ENCODE data around the gene PROM1. TPM values are rescaled to one million over a fixed set of nuclear protein-coding genes. Genes with fewer than 3 reads are reported as not detected.

Gene PROM1
- polyA plus RNA-seq, 2 of the 4 experiments (the other 2 are of a cell fraction), result 0.03 to 0.14 TPM

DNA sequence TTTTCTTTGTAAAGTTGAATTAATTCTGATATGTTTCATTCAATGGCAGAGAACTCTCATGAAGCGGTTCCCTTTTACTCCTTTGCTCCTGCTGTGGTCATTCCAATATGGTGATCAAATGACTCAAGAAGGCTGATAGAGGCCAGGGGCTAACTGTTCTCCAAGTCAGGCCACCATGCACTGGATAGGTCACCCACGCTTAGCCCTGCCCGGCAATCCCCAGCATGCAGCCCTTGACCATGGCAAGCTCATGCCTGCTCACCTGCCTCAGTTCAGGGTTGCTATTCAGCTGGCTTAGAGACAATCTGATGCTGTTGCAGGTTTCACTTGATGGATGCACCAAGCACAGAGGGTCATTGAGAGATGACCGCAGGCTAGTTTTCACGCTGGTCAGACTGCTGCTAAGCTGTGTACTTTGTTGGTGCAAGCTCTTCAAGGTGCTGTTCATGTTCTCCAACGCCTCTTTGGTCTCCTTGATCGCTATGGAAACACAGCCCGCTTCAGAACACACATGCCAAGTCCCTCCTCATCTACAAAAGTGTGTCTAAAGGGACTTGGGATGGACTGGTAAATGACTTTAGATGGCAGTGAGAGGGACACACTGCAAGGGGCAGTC, 65.7 kb downstream of the PROM1 start:
- 54% methylated on average over 8 of the region's 8 CpGs for WGBS (ENCODE audit: missing lambda C conversion rate)
- TF ChIP-seq CTCF (IDR thresholded peaks at IDR 0.05), result no peak
- TF ChIP-seq RAD21 (conservative IDR thresholded peaks at IDR 0.05 in 1 of 2, IDR thresholded peaks at IDR 0.05 in 1 of 2), result no peak
- no peak for TF ChIP-seq RNF2 (IDR thresholded peaks at IDR 0.05; ENCODE audit: borderline replicate concordance, low read depth)
- TF ChIP-seq JUN (IDR thresholded peaks at IDR 0.05), result no peak
- no peak for TF ChIP-seq MAX (IDR thresholded peaks at IDR 0.05)
- TF ChIP-seq CHD4 (IDR thresholded peaks at IDR 0.05; ENCODE audit: borderline replicate concordance), result no peak
- TF ChIP-seq ATOH8 (CRISPR knock-in tag; IDR thresholded peaks at IDR 0.05; ENCODE audit: low read depth), result no peak
- no peak for TF ChIP-seq NR3C1 (IDR thresholded peaks at IDR 0.05)
- no peak for TF ChIP-seq RFX5 (IDR thresholded peaks at IDR 0.05)
- no peak for TF ChIP-seq SREBF2 (IDR thresholded peaks at IDR 0.05)
- no peak for TF ChIP-seq EHMT2 (IDR thresholded peaks at IDR 0.05; ENCODE audit: low read depth)
- TF ChIP-seq CEBPB (IDR thresholded peaks at IDR 0.05), result no peak
- no peak for TF ChIP-seq TFCP2L1 (CRISPR knock-in tag; IDR thresholded peaks at IDR 0.05)
- TF ChIP-seq KDM5A (IDR thresholded peaks at IDR 0.05), result no peak
- no peak for TF ChIP-seq RCOR1 (IDR thresholded peaks at IDR 0.05; ENCODE audit: low read depth, low read length)
- no peak for TF ChIP-seq HOXB13 (CRISPR knock-in tag; IDR thresholded peaks at IDR 0.05; ENCODE audit: low read depth)
- TF ChIP-seq HDAC2 (IDR thresholded peaks at IDR 0.05), result no peak
- DNase-seq (ENCODE audit: low read depth in 1 of 2, low spot score in 1 of 2) (no peak), ATAC-seq (no peak), FAIRE-seq (no peak)
- no peaks in the 10 kb centered on the region for H3K9me3 ChIP-seq
- H3K4me3 ChIP-seq, result no peak overlapping the region
- no peak overlapping the region for H3K4me2 ChIP-seq
- H3K4me1 ChIP-seq, result no peaks in the 10 kb centered on the region
- no peak overlapping the region for H3K27ac ChIP-seq
- ChIA-PET CTCF (interaction anchor here (1.1 to 1.5 kb wide), 3 partner anchors 62 to 212 kb away, joined by 3 to 4 read pairs (median 3); no protein-coding TSS in a partner anchor), POLR2A (no interaction called here)

GRCh38 chr4:16016536-16016935, 67.3 kb downstream of the PROM1 start:
- no peak overlapping the region for H3K4me2 ChIP-seq
- no peaks in the 10 kb centered on the region for H3K4me1 ChIP-seq
- no peak overlapping the region for H3K4me3 ChIP-seq
- FAIRE-seq (no peak), ATAC-seq (no peak), DNase-seq (ENCODE audit: low read depth in 1 of 2, low spot score in 1 of 2) (no peak)
- 18% methylated on average over 2 of the region's 2 CpGs for WGBS (ENCODE audit: missing lambda C conversion rate)
- ChIA-PET POLR2A (no interaction called here), CTCF (interaction anchor here (0.9 to 2.3 kb wide), 3 partner anchors 12 to 211 kb away, joined by 3 to 7 read pairs (median 4); no protein-coding TSS in a partner anchor)
- TF ChIP-seq BHLHE40 (IDR thresholded peaks at IDR 0.05; ENCODE audit: low read depth, low read length) (no peak), POLR2AphosphoS2 (conservative IDR thresholded peaks at IDR 0.05; ENCODE audit: low read length) (no peak), MYC (IDR thresholded peaks at IDR 0.05; ENCODE audit: borderline replicate concordance, low read length) (no peak), KDM5A (IDR thresholded peaks at IDR 0.05) (no peak), MAFK (IDR thresholded peaks at IDR 0.05; ENCODE audit: partially characterized antibody) (no peak), HOXA7 (CRISPR knock-in tag; IDR thresholded peaks at IDR 0.05) (no peak), RAD21 (conservative IDR thresholded peaks at IDR 0.05 in 1 of 2, IDR thresholded peaks at IDR 0.05 in 1 of 2) (no peak), GATA3 (IDR thresholded peaks at IDR 0.05; ENCODE audit: borderline replicate concordance) (no peak), ZFP36 (IDR thresholded peaks at IDR 0.05; ENCODE audit: borderline replicate concordance, partially characterized antibody) (no peak), CBX2 (IDR thresholded peaks at IDR 0.05; ENCODE audit: borderline replicate concordance, low read depth) (no peak), MAX (IDR thresholded peaks at IDR 0.05) (no peak), CBX8 (IDR thresholded peaks at IDR 0.05) (no peak), FOSL2 (IDR thresholded peaks at IDR 0.05) (no peak), FOSL2 (CRISPR knock-in tag; IDR thresholded peaks at IDR 0.05) (no peak), TFCP2L1 (CRISPR knock-in tag; IDR thresholded peaks at IDR 0.05) (no peak), CEBPB (IDR thresholded peaks at IDR 0.05) (no peak), EHF (CRISPR knock-in tag; IDR thresholded peaks at IDR 0.05) (no peak)
- TF ChIP-seq, protein P1, sequence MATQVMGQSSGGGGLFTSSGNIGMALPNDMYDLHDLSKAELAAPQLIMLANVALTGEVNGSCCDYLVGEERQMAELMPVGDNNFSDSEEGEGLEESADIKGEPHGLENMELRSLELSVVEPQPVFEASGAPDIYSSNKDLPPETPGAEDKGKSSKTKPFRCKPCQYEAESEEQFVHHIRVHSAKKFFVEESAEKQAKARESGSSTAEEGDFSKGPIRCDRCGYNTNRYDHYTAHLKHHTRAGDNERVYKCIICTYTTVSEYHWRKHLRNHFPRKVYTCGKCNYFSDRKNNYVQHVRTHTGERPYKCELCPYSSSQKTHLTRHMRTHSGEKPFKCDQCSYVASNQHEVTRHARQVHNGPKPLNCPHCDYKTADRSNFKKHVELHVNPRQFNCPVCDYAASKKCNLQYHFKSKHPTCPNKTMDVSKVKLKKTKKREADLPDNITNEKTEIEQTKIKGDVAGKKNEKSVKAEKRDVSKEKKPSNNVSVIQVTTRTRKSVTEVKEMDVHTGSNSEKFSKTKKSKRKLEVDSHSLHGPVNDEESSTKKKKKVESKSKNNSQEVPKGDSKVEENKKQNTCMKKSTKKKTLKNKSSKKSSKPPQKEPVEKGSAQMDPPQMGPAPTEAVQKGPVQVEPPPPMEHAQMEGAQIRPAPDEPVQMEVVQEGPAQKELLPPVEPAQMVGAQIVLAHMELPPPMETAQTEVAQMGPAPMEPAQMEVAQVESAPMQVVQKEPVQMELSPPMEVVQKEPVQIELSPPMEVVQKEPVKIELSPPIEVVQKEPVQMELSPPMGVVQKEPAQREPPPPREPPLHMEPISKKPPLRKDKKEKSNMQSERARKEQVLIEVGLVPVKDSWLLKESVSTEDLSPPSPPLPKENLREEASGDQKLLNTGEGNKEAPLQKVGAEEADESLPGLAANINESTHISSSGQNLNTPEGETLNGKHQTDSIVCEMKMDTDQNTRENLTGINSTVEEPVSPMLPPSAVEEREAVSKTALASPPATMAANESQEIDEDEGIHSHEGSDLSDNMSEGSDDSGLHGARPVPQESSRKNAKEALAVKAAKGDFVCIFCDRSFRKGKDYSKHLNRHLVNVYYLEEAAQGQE (IDR thresholded peaks at IDR 0.05), result no peak
- H3K9me3 ChIP-seq, result no peaks in the 10 kb centered on the region
- H3K27ac ChIP-seq, result no peak overlapping the region
